Uterus (tissue), 4 donors: ENCODE measurements around the gene DHX34. TPM values are rescaled to one million over a fixed set of nuclear protein-coding genes. Genes with fewer than 3 reads are reported as not detected.

Experiments
- DNase-seq, 2 donors: peaks; one replicate each; pipeline ENCODE4 v3.0.0-alpha.2; 2019 to 2020
- H3K27ac ChIP-seq, 2 donors: fragments of 200-600 bp; sonication (generic); 1 replicate in 1 of 2; 2 replicates in 1 of 2; pipeline ENCODE4 v1.5.1; 2016 to 2018
- H3K27me3 ChIP-seq, 2 donors: fragments of 200-600 bp; sonication (generic); one replicate each; pipeline ENCODE4 v1.5.1; 2018 to 2019; ENCODE audit warnings: control low read depth in 1 of 2
- H3K36me3 ChIP-seq, 2 donors: fragments of 200-600 bp; sonication (generic); one replicate each; pipeline ENCODE4 v1.5.1; 2019; ENCODE audit warnings: control low read depth in 1 of 2
- H3K4me1 ChIP-seq, 2 donors: fragments of 200-600 bp; sonication (generic); one replicate each; pipeline ENCODE4 v1.5.1; 2018 to 2019; ENCODE audit warnings: control low read depth in 1 of 2
- H3K4me3 ChIP-seq, 2 donors: fragments of 200-600 bp; sonication (generic); 1 replicate in 1 of 2; 2 replicates in 1 of 2; pipeline ENCODE4 v1.5.1; 2018 to 2019; ENCODE audit warnings: mild to moderate bottlenecking in 1 of 2
- H3K9me3 ChIP-seq, 2 donors: fragments of 200-600 bp; sonication (generic); one replicate each; pipeline ENCODE4 v1.5.1; 2019; ENCODE audit warnings: control low read depth in 1 of 2
- POLR2A ChIP-seq, 2 donors: fragments of 450-650 bp; IDR thresholded peaks; one replicate each; pipeline ENCODE4 v1.6.1; 2016; ENCODE audit warnings: antibody characterized with exemption in 2 of 2, mild to moderate bottlenecking in 1 of 2, moderate library complexity in 1 of 2
- intact Hi-C: fragments of 100-400 bp; cut with DNase I; formaldehyde crosslinking; loops from one replicate; pipeline ENCODE4 v1.15.1; 2023; ENCODE audit warnings: low total_unique reads
- total RNA-seq, 4 donors: library from RNA; depleted of rRNA in 3 of 4; stranded (reverse); fragments of >200 nt in 3 of 4; gene quantifications; one replicate each; pipeline versions ENCODE4 v1.1.0 to v1.2.4, GENCODE V29; 2014 to 2023
- TF ChIP-seq, protein P1 (sequence below), 4 experiments: fragments of 200-600 bp in 2 of 4; fragments of 450-650 bp in 2 of 4; sonication (generic) in 2 of 4; IDR thresholded peaks; one replicate each; pipeline ENCODE4 v1.5.1; 2016 to 2019; ENCODE audit warnings: antibody characterized with exemption in 4 of 4, mild to moderate bottlenecking in 2 of 4, moderate library complexity in 1 of 4
- donor health status: DM: yes; HTN: yes; CAD: no.

Gene DHX34
- total RNA-seq, 4 donors from 2014 or later, result 11.5 to 17.3 (median 15.8) TPM

DNA sequence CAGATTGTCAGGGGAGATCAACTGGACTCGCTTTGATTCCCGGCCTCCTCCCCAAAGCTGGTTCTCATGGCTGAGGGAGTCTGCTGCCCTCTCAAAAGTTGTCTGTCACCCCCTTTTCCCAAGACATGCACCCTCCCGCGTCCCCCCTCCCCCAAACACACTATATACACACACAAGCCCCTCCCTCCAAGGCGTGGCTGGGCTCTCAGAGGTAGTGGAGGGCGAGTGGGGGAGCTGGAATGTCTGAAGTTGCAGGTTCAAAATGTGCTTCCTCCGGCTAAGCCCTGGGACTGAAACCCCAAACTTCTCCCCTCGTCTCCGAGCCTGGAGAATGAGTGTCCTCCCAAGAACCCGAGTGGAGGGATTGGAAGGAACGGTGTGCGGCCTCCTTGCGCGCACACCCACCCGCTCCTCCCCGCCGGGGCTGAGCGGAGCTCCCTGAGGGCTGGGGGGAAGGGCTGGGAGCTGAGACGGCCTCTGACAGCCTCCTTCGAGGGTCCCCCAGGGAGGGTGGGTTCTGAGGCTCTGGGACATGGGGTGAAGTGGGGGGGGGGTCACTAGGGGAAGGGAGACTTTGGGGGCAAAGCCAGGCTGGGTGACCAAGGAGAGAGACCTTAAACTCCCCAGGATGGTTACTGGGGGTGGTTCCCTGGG, 80.2 kb downstream of the DHX34 start:
- no peaks in the 10 kb centered on the region for H3K27me3 ChIP-seq
- H3K36me3 ChIP-seq, result no peaks in the 10 kb centered on the region
- no peaks in the 10 kb centered on the region for H3K9me3 ChIP-seq
- no peak for TF ChIP-seq POLR2A (IDR thresholded peaks at IDR 0.05)
- TF ChIP-seq, protein P1, sequence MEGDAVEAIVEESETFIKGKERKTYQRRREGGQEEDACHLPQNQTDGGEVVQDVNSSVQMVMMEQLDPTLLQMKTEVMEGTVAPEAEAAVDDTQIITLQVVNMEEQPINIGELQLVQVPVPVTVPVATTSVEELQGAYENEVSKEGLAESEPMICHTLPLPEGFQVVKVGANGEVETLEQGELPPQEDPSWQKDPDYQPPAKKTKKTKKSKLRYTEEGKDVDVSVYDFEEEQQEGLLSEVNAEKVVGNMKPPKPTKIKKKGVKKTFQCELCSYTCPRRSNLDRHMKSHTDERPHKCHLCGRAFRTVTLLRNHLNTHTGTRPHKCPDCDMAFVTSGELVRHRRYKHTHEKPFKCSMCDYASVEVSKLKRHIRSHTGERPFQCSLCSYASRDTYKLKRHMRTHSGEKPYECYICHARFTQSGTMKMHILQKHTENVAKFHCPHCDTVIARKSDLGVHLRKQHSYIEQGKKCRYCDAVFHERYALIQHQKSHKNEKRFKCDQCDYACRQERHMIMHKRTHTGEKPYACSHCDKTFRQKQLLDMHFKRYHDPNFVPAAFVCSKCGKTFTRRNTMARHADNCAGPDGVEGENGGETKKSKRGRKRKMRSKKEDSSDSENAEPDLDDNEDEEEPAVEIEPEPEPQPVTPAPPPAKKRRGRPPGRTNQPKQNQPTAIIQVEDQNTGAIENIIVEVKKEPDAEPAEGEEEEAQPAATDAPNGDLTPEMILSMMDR (IDR thresholded peaks at IDR 0.05), result no peak
- no peak overlapping the region for H3K4me3 ChIP-seq
- intact Hi-C loops, result loop anchor here (10.0 kb wide), 1 partner anchor 134 kb away; no protein-coding TSS in a partner anchor
- peaks cover 6 to 8% of the 10 kb centered on the region in 2 donors for H3K4me1 ChIP-seq
- peak overlapping the region in 1 of 2 donors; percentile 71 for H3K27ac ChIP-seq
- DNase-seq, result no peak

DNA sequence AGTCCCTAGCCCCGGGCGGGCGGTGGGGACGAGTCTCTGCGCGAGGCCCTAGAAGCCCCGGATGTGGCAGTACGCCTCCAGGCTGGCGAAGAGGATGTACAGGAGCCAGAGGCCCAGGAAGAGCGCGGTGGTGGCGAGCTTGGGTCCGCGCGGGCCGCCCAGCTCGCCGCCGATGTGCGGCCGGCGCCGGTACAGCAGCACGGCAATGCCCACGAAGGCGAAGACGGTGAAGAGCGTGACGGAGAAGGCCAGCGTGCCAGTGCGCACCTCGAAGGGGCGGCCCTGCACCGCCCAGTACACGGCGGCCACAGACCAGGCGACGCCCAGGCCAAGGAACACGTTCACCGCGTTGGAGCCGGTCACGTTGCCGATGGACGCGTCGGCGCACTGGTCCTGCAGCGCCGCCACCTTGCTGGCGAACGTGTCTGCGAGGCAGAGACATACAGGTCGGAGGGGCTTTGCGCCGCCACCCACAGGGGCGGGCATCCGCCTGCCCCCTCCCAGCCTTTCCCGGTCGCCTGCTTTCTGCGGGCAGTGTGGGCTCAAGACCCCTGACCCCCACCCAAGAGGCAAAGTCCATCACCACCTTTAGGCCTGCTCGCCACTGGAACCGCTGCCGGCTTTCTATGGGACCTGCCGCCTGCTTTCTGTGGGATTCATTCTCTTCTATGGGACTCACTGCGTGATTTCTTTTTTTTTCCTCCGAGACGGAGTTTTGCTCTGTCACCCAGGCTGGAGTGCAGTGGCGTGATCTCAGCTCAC, 81.1 kb downstream of the DHX34 start:
- H3K27me3 ChIP-seq, result no peaks in the 10 kb centered on the region
- no peak overlapping the region for H3K4me3 ChIP-seq
- intact Hi-C loops, result no loop called here
- no peak for DNase-seq
- TF ChIP-seq, protein P1 (IDR thresholded peaks at IDR 0.05), result peak in 3 of 4 experiments; percentile 15 to 39 (median 28)
- TF ChIP-seq POLR2A (IDR thresholded peaks at IDR 0.05), result no peak
- H3K27ac ChIP-seq, result no peak overlapping the region
- H3K9me3 ChIP-seq, result no peaks in the 10 kb centered on the region
- H3K36me3 ChIP-seq, result no peaks in the 10 kb centered on the region
- peaks cover 6 to 8% of the 10 kb centered on the region in 2 donors for H3K4me1 ChIP-seq

DNA sequence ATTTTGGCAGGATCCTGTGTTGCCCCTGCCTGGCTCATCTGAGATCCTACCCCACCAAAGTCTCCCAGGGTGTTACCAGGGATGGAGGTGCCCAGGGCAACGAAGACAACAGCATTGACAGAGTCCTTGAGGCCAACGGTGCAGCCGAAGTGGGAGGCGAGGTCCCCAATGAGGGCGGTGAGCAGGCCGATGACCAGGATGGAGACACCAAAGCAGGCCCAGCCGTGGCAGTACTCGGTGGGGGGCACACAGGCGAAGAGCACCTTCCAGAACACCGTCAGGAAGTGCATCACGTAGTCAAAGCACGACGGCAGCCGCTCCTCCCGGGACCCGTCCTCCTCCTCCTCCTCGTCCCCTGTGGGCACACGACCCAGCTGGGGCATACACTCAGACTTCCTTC, 83.0 kb downstream of the DHX34 start:
- intact Hi-C loops, result no loop called here
- no peak for TF ChIP-seq POLR2A (IDR thresholded peaks at IDR 0.05)
- Histone ChIP-seq H3K9me3 (no peaks in the 10 kb centered on the region), H3K27me3 (no peaks in the 10 kb centered on the region), H3K4me1 (peaks cover 5 to 8% of the 10 kb centered on the region in 2 donors), H3K36me3 (no peaks in the 10 kb centered on the region), H3K4me3 (no peak overlapping the region), H3K27ac (no peak overlapping the region)
- DNase-seq, result no peak

Other genes starting within 250 kb of the DHX34 start
- 10 to 100 TPM in 3 of 4 donors, 1 to 10 TPM in 1; 3.3 to 43.1 (median 18.3) TPM for gene ZC3H4, start 235.5 kb upstream of the DHX34 start, total RNA-seq
- gene SAE1, start 218.5 kb upstream of the DHX34 start, total RNA-seq, result 100 to 1,000 TPM in 1 of 4 donors, 10 to 100 TPM in 3; 17.6 to 144 (median 45.6) TPM
- gene BBC3, start 118.1 kb upstream of the DHX34 start, total RNA-seq, result 10 to 100 TPM in 1 of 4 donors, 1 to 10 TPM in 3; 3.2 to 11.1 (median 4.8) TPM
- gene CCDC9, start 92.8 kb upstream of the DHX34 start, total RNA-seq, result 10 to 100 TPM in 2 of 4 donors, 1 to 10 TPM in 2; 2.6 to 45.4 (median 8.1) TPM
- gene INAFM1, start 74.4 kb upstream of the DHX34 start, total RNA-seq, result 10 to 100 TPM in 2 of 4 donors, 1 to 10 TPM in 2; 2.8 to 39.5 (median 13.5) TPM
- 1 to 10 TPM in 3 of 4 donors, under 1 TPM in 1; 0.51 to 8.0 (median 2.9) TPM for gene C5AR1, start 39.5 kb upstream of the DHX34 start, total RNA-seq
- gene C5AR2, start 17.1 kb upstream of the DHX34 start, total RNA-seq, result under 1 TPM in 3 of 4 donors, not detected in 1; 0.29 to 0.69 (median 0.64) TPM
- 100 to 1,000 TPM in 1 of 4 donors, 10 to 100 TPM in 3; 28.9 to 133 (median 75.0) TPM for gene MEIS3, start 70.2 kb downstream of the DHX34 start, total RNA-seq
- gene SLC8A2, start 122.6 kb downstream of the DHX34 start, total RNA-seq, result 10 to 100 TPM in 2 of 4 donors, 1 to 10 TPM in 2; 3.4 to 17.8 (median 11.0) TPM
- gene KPTN, start 134.9 kb downstream of the DHX34 start, total RNA-seq, result 1 to 10 TPM in 3 of 4 donors, not detected in 1; 5.4 to 9.0 (median 6.4) TPM
- 100 to 1,000 TPM in 3 of 4 donors, 10 to 100 TPM in 1; 36.5 to 693 (median 144) TPM for gene NAPA, start 165.7 kb downstream of the DHX34 start, total RNA-seq
- gene ZNF541, start 223.8 kb downstream of the DHX34 start, total RNA-seq, result 1 to 10 TPM in 1 of 4 donors, under 1 TPM in 1, not detected in 2; 0.90 to 1.2 TPM